OCI-LY1 (cell line): Measurements from ENCODE around the gene KIFBP.

Experiments used
- H2AFZ ChIP-seq: fragments of 200-600 bp; sonication (generic), shearing (Covaris generic); 2 replicates; pipeline ENCODE4 v1.6.0; 2014; ENCODE audit warnings: antibody characterized with exemption, mild to moderate bottlenecking, low read length
- H3F3A ChIP-seq: fragments of 200-600 bp; sonication (generic), shearing (Covaris generic); 2 replicates; pipeline ENCODE4 v1.6.0; 2014; ENCODE audit warnings: mild to moderate bottlenecking, antibody characterized with exemption, low read length, moderate library complexity; ENCODE audit not compliant: insufficient read depth
- H3K27ac ChIP-seq: fragments of 200-600 bp; sonication (generic); 2 replicates; pipeline ENCODE4 v1.5.1; 2014; ENCODE audit warnings: low read length, mixed run types, mild to moderate bottlenecking, low read depth; ENCODE audit not compliant: poor library complexity, severe bottlenecking
- H3K27me3 ChIP-seq: fragments of 200-600 bp; sonication (generic); 2 replicates; pipeline ENCODE4 v1.6.0; 2014; ENCODE audit warnings: antibody characterized with exemption, mild to moderate bottlenecking, low read length, moderate library complexity; ENCODE audit not compliant: insufficient read depth
- H3K36me3 ChIP-seq: fragments of 200-600 bp; sonication (generic); 2 replicates; pipeline ENCODE4 v1.6.1; 2014; ENCODE audit warnings: mild to moderate bottlenecking, antibody characterized with exemption, low read length, moderate library complexity, mixed read lengths; ENCODE audit not compliant: insufficient read depth
- H3K4me1 ChIP-seq: fragments of 200-600 bp; sonication (generic); 2 replicates; pipeline ENCODE4 v1.5.1; 2014; ENCODE audit warnings: mild to moderate bottlenecking, low read length, moderate library complexity; ENCODE audit not compliant: insufficient read depth, severe bottlenecking
- H3K4me2 ChIP-seq: fragments of 200-600 bp; sonication (generic), shearing (Covaris generic); 2 replicates; pipeline ENCODE4 v1.6.1; 2014; ENCODE audit warnings: low read length
- H3K4me3 ChIP-seq: fragments of 200-600 bp; sonication (generic); 2 replicates; pipeline ENCODE4 v1.5.1; 2014; ENCODE audit warnings: low read length, low read depth, mild to moderate bottlenecking, mixed read lengths; ENCODE audit not compliant: poor library complexity, severe bottlenecking
- H3K79me2 ChIP-seq: fragments of 200-600 bp; shearing (Covaris generic); 2 replicates; pipeline ENCODE4 v1.6.1; 2016; ENCODE audit warnings: mixed run types, low read length, mixed read lengths; ENCODE audit not compliant: insufficient read depth
- H3K9ac ChIP-seq: fragments of 200-600 bp; sonication (generic), shearing (Covaris generic); 2 replicates; pipeline ENCODE4 v1.6.1; 2014; ENCODE audit warnings: mild to moderate bottlenecking, low read length, mixed read lengths
- H3K9me2 ChIP-seq: fragments of 200-600 bp; sonication (generic), shearing (Covaris generic); 2 replicates; pipeline ENCODE4 v1.6.1; 2014; ENCODE audit warnings: low read depth, mild to moderate bottlenecking, low read length, mixed read lengths
- H3K9me3 ChIP-seq: fragments of 200-600 bp; shearing (Covaris generic); 2 replicates; pipeline ENCODE4 v1.6.1; 2014; ENCODE audit warnings: low read length, mixed read lengths
- H4K20me1 ChIP-seq: fragments of 200-600 bp; sonication (generic), shearing (Covaris generic); 2 replicates; pipeline ENCODE4 v1.6.0; 2016; ENCODE audit warnings: mild to moderate bottlenecking, low read length; ENCODE audit not compliant: insufficient read depth
- CTCF ChIP-seq: fragments of 200-600 bp; sonication (generic), shearing (Covaris generic); IDR thresholded peaks from 2 replicates; pipeline ENCODE4 v1.5.1; 2017; ENCODE audit warnings: mild to moderate bottlenecking, antibody characterized with exemption, low read length, moderate library complexity, mixed read lengths
- EZH2 ChIP-seq: fragments of 200-600 bp; sonication (generic), shearing (Covaris generic); IDR thresholded peaks from 2 replicates; pipeline ENCODE4 v1.8.0; 2017; ENCODE audit warnings: borderline replicate concordance, mixed run types, mild to moderate bottlenecking, antibody characterized with exemption, low read length, moderate library complexity, mixed read lengths

KIFBP gene

GRCh38 chr10:68950598-68950997 lies 38.0 kb upstream of the KIFBP start:
- TF ChIP-seq EZH2 (no peak), CTCF (no peak)
- Histone ChIP-seq H3F3A (no peaks in the 10 kb centered on the region), H4K20me1 (no peaks in the 10 kb centered on the region), H3K27ac (no peak overlapping the region), H3K27me3 (no peaks in the 10 kb centered on the region), H3K36me3 (peaks cover 43% of the 10 kb centered on the region), H3K4me2 (no peak overlapping the region), H3K9ac (no peak overlapping the region), H3K4me3 (no peak overlapping the region), H2AFZ (no peak overlapping the region), H3K9me3 (no peaks in the 10 kb centered on the region), H3K4me1 (peaks cover 7% of the 10 kb centered on the region), H3K79me2 (no peaks in the 10 kb centered on the region), H3K9me2 (no peaks in the 10 kb centered on the region)

- no peaks in the 10 kb centered on the region for H3K27me3 ChIP-seq
- H3K9me2 ChIP-seq: no peaks in the 10 kb centered on the region
- H4K20me1 ChIP-seq: 0 out of 2 replicates have a peak, but pooled peaks cover 3% of the 10 kb centered on the region
- H3K4me1 ChIP-seq: peaks cover 36% of the 10 kb centered on the region
- H3F3A ChIP-seq: no peaks in the 10 kb centered on the region
- peak overlapping the region; percentile 99 for H3K4me2 ChIP-seq
- peaks cover 37% of the 10 kb centered on the region for H3K36me3 ChIP-seq
- H2AFZ ChIP-seq: no peak overlapping the region
- peak overlapping the region; percentile 87 for H3K27ac ChIP-seq
- peak overlapping the region; percentile 91 for H3K9ac ChIP-seq
- no peak for TF ChIP-seq CTCF
- TF ChIP-seq EZH2: no peak
- H3K9me3 ChIP-seq: no peaks in the 10 kb centered on the region
- peak overlapping the region; percentile 90 for H3K4me3 ChIP-seq
- H3K79me2 ChIP-seq: peaks cover 38% of the 10 kb centered on the region
Observed at GRCh38 chr10:68954904-68955303, 33.7 kb upstream of the KIFBP start.

- Histone ChIP-seq H3K27ac (peak overlapping the region; percentile 87), H3K4me3 (peak overlapping the region; percentile 90), H3K9ac (peak overlapping the region; percentile 91), H3K27me3 (no peaks in the 10 kb centered on the region), H3K9me3 (no peaks in the 10 kb centered on the region), H3K9me2 (no peaks in the 10 kb centered on the region), H4K20me1 (0 out of 2 replicates have a peak, but pooled peaks cover 3% of the 10 kb centered on the region), H3K4me1 (peaks cover 38% of the 10 kb centered on the region), H3K36me3 (peaks cover 39% of the 10 kb centered on the region), H3K79me2 (peaks cover 42% of the 10 kb centered on the region), H3F3A (no peaks in the 10 kb centered on the region), H2AFZ (no peak overlapping the region), H3K4me2 (peak overlapping the region; percentile 99)
- TF ChIP-seq CTCF (no peak), EZH2 (no peak)
Observed at GRCh38 chr10:68955355-68955831, 33.2 kb upstream of the KIFBP start.
